Stomach (tissue), 9 donors: ENCODE data around the gene KIAA0513. TPM values are rescaled to one million over a fixed set of nuclear protein-coding genes. Genes with fewer than 3 reads are reported as not detected.

Experiments
- DNase-seq, 2 donors: peaks; one replicate each; pipeline versions ENCODE4 v3.0.0 to v3.0.0-alpha.2; 2013 to 2019
- H3K27ac ChIP-seq, 5 donors: fragments of 200-600 bp in 4 of 5; sonication (generic) in 4 of 5; one replicate each; pipeline ENCODE4 v1.5.1; 2013 to 2019; ENCODE audit warnings: mild to moderate bottlenecking in 1 of 5, moderate library complexity in 1 of 5
- H3K27me3 ChIP-seq, 3 donors: fragments of 200-600 bp; sonication (generic); one replicate each; pipeline ENCODE4 v1.5.1; 2017 to 2019; ENCODE audit warnings: mixed run types in 1 of 3
- H3K36me3 ChIP-seq, 4 donors: fragments of 200-600 bp; sonication (generic); 1 replicate in 3 of 4; 2 replicates in 1 of 4; pipeline ENCODE4 v1.5.1; 2016 to 2019
- H3K4me1 ChIP-seq, 4 donors: fragments of 200-600 bp; sonication (generic); one replicate each; pipeline ENCODE4 v1.5.1; 2016 to 2019
- H3K4me3 ChIP-seq, 4 donors: fragments of 200-600 bp; sonication (generic) in 3 of 4; one replicate each; pipeline ENCODE4 v1.5.1; 2016 to 2019; ENCODE audit warnings: mild to moderate bottlenecking in 1 of 4
- H3K9me3 ChIP-seq, 4 donors: fragments of 200-600 bp; sonication (generic); one replicate each; pipeline ENCODE4 v1.5.1; 2016 to 2019
- EP300 ChIP-seq: sonication (generic); formaldehyde crosslinking; IDR thresholded peaks from one replicate; pipeline ENCODE4 v1.6.1; 2017; ENCODE audit warnings: antibody characterized with exemption
- POLR2A ChIP-seq, 4 donors: fragments of 450-650 bp; IDR thresholded peaks; one replicate each; pipeline ENCODE4 v1.6.1; 2016; ENCODE audit warnings: antibody characterized with exemption in 4 of 4, control low read depth in 2 of 4, mild to moderate bottlenecking in 1 of 4, moderate library complexity in 1 of 4
- POLR2AphosphoS5 ChIP-seq, 3 donors: sonication (generic); formaldehyde crosslinking; IDR thresholded peaks; one replicate each; pipeline ENCODE4 v1.6.1; 2016; ENCODE audit warnings: antibody characterized with exemption in 3 of 3
- WGBS, 5 donors: extraction: QIAGEN DNeasy Blood & Tissue Kit in 3 of 5; methylation state at CpG; one replicate each; pipeline versions ENCODE4 v1.1.5 to v1.1.7; 2013 to 2018; 5-methylcytosine and 5-hydroxymethylcytosine counted together
- intact Hi-C: fragments of 100-400 bp; cut with DNase I; formaldehyde crosslinking; loops from one replicate; pipeline ENCODE4 v1.15.1; 2023; ENCODE audit warnings: low total_unique reads
- polyA plus RNA-seq, 3 donors: library from polyadenylated mRNA; stranded (reverse); fragments of 200-250 nt; gene quantifications; one replicate each; pipeline ENCODE4 v1.2.3, GENCODE V29; 2013
- total RNA-seq, 5 donors: library from RNA; depleted of rRNA; stranded (reverse); fragments of >200 nt; gene quantifications; one replicate each; pipeline versions ENCODE4 v1.1.0 to v1.2.3, GENCODE V29; 2014 to 2016
- TF ChIP-seq, protein P1 (sequence below), 7 experiments: fragments of 450-650 bp in 4 of 7; fragments of 200-600 bp in 3 of 7; sonication (generic) in 3 of 7; IDR thresholded peaks; one replicate each; pipeline ENCODE4 v1.5.1; 2016 to 2019; ENCODE audit warnings: antibody characterized with exemption in 7 of 7, control low read depth in 2 of 7, mild to moderate bottlenecking in 1 of 7
- donor health status: healthy with polysubstance abuse.
- donor health status: Bipolar disorder and iron deficiency.
- donor health status: healthy.

The KIAA0513 gene
- total and polyA plus RNA-seq, 8 donors = 3.6 to 40.6 (median 14.9) TPM

DNA sequence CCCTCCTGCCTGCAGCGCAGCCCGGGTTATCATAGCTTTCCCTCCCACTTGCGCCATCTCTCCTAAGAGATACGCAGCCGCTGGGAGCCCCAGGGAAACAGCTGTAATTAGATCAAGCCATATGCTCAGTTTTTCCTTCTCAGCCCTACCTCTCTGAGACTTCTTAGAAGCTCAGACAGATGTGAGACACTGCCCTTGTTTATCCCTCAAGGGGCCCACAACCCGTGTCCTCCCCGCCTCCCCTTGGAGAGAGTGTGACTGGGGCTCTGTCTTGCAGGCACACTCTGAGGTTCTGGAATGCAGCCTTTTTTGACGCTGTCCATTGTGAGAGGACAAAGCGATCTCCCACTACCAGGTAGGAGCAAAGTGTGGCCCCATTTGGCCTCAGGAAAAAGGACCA is 53.4 kb downstream of the KIAA0513 start:
- Histone ChIP-seq H3K36me3 (peaks cover 29 to 85% (median 72%) of the 10 kb centered on the region in 4 donors), H3K4me3 (no peak overlapping the region), H3K27ac (no peak overlapping the region), H3K27me3 (no peaks in the 10 kb centered on the region), H3K4me1 (peaks cover 0 to 7% (median 5%) of the 10 kb centered on the region in 4 donors), H3K9me3 (no peaks in the 10 kb centered on the region)
- 71 to 93% (median 89%) methylated on average over 8 to 9 of the region's 9 CpGs for WGBS, 5 donors
- DNase-seq = no peak
- TF ChIP-seq POLR2AphosphoS5 (IDR thresholded peaks at IDR 0.05) (no peak), EP300 (no peak), POLR2A (IDR thresholded peaks at IDR 0.05) (no peak)
- TF ChIP-seq, protein P1, sequence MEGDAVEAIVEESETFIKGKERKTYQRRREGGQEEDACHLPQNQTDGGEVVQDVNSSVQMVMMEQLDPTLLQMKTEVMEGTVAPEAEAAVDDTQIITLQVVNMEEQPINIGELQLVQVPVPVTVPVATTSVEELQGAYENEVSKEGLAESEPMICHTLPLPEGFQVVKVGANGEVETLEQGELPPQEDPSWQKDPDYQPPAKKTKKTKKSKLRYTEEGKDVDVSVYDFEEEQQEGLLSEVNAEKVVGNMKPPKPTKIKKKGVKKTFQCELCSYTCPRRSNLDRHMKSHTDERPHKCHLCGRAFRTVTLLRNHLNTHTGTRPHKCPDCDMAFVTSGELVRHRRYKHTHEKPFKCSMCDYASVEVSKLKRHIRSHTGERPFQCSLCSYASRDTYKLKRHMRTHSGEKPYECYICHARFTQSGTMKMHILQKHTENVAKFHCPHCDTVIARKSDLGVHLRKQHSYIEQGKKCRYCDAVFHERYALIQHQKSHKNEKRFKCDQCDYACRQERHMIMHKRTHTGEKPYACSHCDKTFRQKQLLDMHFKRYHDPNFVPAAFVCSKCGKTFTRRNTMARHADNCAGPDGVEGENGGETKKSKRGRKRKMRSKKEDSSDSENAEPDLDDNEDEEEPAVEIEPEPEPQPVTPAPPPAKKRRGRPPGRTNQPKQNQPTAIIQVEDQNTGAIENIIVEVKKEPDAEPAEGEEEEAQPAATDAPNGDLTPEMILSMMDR (IDR thresholded peaks at IDR 0.05) = no peak
- intact Hi-C loops = no loop called here

- Histone ChIP-seq H3K4me3 (no peak overlapping the region), H3K4me1 (peaks cover 0 to 15% (median 10%) of the 10 kb centered on the region in 4 donors), H3K9me3 (no peaks in the 10 kb centered on the region), H3K36me3 (peaks cover 22 to 84% (median 69%) of the 10 kb centered on the region in 4 donors), H3K27me3 (no peaks in the 10 kb centered on the region), H3K27ac (no peak overlapping the region)
- intact Hi-C loops = no loop called here
- DNase-seq = no peak
- TF ChIP-seq POLR2AphosphoS5 (IDR thresholded peaks at IDR 0.05) = no peak
- TF ChIP-seq, protein P1 (IDR thresholded peaks at IDR 0.05) = no peak
- WGBS, 5 donors = 78 to 92% (median 90%) methylated on average over 5 to 15 of the region's 15 CpGs
Measured at GRCh38 chr16:85081765-85082164, 54.2 kb downstream of the KIAA0513 start.

- Histone ChIP-seq H3K4me3 (no peak overlapping the region), H3K27ac (no peak overlapping the region), H3K36me3 (peaks cover 21 to 84% (median 68%) of the 10 kb centered on the region in 4 donors), H3K9me3 (no peaks in the 10 kb centered on the region), H3K27me3 (no peaks in the 10 kb centered on the region), H3K4me1 (peaks cover 0 to 19% (median 14%) of the 10 kb centered on the region in 4 donors)
- peak in 1 of 2 donors; percentile 69 for DNase-seq
- no peak for TF ChIP-seq EP300
- no peak for TF ChIP-seq POLR2AphosphoS5 (IDR thresholded peaks at IDR 0.05)
- TF ChIP-seq, protein P1 (IDR thresholded peaks at IDR 0.05) = no peak
- TF ChIP-seq POLR2A (IDR thresholded peaks at IDR 0.05) = no peak
- intact Hi-C loops = no loop called here
- 57 to 84% (median 62%) methylated on average over 29 to 33 of the region's 33 CpGs for WGBS, 5 donors
Measured at GRCh38 chr16:85082173-85083050, 54.8 kb downstream of the KIAA0513 start.

- Histone ChIP-seq H3K27me3 (no peaks in the 10 kb centered on the region), H3K27ac (no peak overlapping the region), H3K4me1 (peaks cover 0 to 19% (median 14%) of the 10 kb centered on the region in 4 donors), H3K4me3 (no peak overlapping the region), H3K36me3 (peaks cover 14 to 84% (median 68%) of the 10 kb centered on the region in 4 donors), H3K9me3 (no peaks in the 10 kb centered on the region)
- no peak for DNase-seq
- WGBS, 5 donors = 56 to 76% (median 68%) methylated on average over 9 to 13 of the region's 13 CpGs
- no peak for TF ChIP-seq EP300
- intact Hi-C loops = no loop called here
Measured at GRCh38 chr16:85083051-85083639, 55.5 kb downstream of the KIAA0513 start.
